Stromal cell of bone marrow (primary cell): Measurements from ENCODE around the gene C5.

ENCODE experiments used
- DNase-seq: peaks from one replicate; pipeline ENCODE4 v3.0.0-alpha.2; 2012; ENCODE audit warnings: low read depth

Gene C5

DNA sequence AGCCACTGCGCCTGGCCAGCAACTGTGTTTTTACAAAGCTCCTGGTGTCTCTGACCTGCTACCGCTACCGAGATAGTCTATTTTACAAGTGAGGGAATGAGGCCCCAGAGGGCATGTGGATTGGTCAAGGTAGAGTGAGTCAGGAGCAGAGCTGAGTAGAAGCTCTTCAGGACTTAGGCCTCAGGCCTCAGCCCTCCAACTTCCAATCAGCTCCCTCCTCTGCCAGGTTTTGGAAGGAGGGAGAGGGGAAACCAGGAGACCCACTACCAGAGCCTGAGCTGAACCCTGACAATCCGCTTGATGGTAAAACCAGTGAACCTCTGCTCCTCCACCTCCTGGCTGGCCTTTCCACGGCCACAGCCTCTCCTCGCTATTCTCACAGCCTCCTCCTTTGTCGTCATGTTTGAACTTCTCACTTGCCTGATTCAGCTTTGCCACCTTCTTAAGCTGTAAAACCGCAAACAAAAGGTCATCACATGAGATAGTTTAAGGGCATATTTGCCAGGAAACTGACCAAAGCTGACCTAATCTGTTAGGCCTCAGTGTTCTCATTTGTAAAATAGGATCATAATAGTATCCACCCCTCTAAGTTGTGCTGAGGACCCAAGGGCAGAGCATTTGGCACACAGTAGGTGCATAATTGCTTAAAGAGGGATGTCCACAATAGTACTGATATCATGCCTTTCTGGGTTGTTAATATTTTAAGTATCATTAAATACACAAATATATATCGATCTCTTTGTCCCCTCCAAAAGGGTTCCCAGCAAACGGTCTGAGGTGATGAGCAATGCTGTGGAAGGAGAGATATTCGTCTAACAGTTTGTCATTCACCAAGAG is 125.2 kb downstream of the C5 start:
- no peak for DNase-seq

DNA sequence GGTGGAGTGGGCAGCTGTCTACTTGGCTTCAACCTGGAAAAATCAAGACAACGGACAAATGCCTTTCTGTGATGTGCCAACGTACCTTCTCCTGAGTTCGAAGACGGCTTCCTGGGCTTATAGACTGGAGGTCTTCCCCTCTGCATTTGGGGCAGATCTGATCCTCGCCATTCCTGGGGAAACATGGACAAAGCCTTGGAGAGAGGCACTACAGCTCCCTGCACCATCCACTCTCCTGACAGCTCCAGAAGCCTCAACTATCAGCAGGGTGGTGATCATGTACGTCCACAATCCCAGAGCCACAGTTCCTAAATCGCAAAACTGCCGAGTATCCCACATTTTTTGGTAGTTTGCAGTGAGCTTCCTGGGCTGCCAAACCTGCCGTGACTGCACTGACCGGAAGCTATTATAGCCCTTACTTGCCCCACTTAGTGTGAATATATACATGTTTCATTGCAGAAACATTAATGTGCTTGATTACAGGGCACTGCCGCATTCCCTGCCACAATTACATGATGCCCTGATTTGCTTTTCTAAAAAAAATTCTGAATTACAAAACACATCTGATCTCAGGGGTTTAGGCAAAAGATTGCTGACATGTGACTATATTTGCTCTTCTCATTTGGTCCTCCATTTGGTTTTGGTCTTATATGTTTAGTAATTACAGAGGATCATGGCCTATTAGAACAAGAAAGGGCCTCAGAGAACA is 126.3 kb downstream of the C5 start:
- no peak for DNase-seq

- DNase-seq = no peak
Observed at GRCh38 chr9:120922404-120923195, 127.5 kb downstream of the C5 start.

DNA sequence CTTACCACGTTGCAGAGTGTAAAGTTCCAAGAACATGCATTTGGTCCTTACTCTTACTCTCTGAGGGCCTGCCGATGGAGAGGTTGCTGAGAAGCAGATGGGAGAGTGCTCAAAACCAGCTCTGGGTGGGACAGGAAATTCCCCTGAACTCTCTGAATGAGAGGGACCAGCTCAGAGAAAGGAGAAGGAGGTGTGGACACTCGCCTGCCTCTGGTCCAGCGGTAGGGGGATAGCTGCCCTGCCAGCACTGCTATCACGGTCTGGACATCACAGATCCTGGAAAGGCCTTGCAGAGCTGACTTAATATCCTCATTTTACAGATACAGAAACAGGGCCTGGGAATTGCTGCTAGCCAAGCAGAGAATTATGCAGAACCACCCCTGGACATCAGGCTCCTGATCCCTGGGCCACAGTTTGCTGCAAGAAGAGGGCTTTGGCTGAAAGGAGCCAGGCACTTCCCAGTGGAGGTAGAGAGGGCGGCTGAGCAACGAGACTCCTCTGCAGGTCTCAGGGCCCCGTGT is 128.4 kb downstream of the C5 start:
- no peak for DNase-seq

- DNase-seq = no peak
Observed at GRCh38 chr9:120920806-120921178, 129.3 kb downstream of the C5 start.

DNA sequence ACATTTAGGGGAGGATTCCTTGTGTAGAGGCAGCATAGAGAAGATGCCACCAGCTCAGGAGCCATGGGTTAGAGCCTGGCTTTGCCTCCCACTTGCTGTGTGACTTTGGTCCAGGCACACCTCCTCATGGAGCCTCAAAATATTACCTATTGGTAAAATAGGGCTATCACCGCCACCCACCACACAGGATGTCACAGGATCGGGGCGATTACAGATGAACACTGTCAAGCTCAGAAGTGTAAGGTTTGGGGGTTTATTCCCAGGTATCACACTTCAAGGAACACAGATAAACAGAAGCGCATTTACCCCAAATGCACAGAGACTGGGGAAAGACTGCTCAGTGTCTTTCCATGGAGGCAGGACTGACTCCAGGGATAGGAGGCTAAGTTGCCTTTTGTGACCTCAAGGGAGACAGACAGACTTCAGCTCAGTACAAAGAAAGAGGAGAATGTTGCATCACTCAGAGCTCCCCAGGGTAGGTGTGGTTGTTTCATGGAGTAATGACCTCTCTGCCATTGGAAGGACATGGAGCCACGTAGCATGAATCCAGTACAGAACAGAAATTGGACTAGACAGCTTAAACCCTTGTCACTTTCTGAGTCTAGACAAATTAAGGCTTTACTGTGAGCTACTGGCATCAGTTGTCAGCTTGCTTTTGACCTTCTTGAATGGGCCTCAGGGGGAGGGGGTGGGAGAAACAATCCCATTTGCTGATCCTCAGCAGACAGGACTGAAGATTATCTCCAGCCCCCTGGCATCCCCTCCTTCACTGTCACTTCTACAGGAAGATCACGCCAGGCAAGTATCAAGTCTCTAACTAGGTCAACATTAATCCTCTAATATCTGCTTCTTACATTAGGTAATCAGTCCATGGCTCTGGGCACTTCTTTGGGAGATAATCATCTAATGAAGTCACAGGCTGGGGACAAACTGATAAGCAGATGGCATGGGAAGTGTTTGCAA is 130.0 kb downstream of the C5 start:
- DNase-seq = no peak

GRCh38 chr9:120918931-120919842 is 130.9 kb downstream of the C5 start:
- DNase-seq = no peak

- DNase-seq = no peak
Observed at GRCh38 chr9:120917929-120918762, 131.9 kb downstream of the C5 start.

DNA sequence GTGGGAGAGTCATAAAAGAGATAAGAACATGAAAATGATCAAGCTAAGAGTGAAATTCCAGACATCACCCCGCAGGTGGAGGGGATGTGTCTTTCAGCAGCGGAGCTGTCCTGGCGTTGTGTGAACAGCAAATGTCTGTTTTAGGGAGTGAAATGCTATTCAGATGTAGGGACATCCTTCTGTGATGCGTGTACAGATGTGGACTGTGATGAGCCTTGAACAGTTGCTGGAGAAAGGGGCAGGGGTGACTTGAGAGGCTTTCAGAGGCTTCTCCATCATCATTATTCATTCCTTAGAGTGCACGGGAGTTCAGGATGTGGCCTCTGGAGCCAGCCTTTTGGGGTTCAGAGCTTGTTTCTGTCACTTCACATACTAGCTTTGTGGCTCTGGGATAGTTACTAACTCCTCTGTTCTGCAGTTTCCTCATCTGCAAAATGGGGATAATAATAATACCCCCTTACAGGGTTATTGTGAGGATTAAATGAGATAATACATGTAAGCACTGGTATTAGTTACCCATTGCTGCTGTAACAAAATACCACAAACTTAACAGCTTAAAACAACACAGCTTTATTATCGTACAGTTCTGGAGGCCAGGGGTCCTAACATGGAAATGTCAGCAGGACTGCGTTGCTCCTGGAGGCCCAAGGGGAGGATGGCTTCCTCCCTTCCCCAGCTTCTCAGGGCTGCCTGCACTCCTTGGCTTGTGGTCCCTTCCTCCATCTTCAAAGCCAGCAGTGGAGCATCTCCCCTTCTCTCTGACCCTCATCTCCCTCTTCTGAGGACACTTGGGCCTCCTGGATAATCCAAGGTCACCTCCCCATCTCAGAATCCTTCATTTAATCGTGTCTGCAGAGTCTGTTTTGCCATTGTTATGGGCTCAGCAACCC is 132.8 kb downstream of the C5 start:
- no peak for DNase-seq

GRCh38 chr9:120916588-120916987 is 133.5 kb downstream of the C5 start:
- DNase-seq = no peak

DNA sequence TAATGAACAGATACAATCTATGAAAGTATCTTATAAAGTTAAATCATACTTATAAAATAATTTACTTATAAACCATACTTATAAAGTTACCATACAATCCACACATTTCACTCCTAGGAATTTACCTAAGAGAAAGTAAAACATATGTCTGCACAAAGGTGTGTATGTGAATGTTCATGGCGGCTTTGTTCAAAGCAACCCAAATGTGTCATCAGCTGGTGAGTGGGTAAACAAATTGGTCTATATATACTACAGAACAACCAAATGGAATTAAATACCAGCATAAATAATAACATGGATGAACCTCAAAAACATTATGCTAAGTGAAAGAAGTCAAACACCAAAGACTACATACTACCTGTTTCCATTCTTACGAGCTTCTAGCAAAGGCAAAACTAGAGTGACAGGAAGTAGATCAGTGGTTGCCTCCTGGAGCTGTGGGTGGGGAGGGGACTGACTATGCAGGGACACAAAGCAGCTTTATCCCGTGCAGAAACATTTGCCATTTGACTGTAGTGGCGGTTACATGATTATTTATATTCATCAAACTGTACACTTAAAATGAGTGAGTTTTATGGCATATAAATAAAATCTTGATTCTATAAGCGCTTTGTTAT is 134.1 kb downstream of the C5 start:
- DNase-seq = no peak

- no peak for DNase-seq
Observed at GRCh38 chr9:120914953-120915352, 135.1 kb downstream of the C5 start.

- DNase-seq = no peak
Observed at GRCh38 chr9:120914396-120914795, 135.7 kb downstream of the C5 start.

- DNase-seq = no peak
Observed at GRCh38 chr9:120913647-120914264, 136.3 kb downstream of the C5 start.

DNA sequence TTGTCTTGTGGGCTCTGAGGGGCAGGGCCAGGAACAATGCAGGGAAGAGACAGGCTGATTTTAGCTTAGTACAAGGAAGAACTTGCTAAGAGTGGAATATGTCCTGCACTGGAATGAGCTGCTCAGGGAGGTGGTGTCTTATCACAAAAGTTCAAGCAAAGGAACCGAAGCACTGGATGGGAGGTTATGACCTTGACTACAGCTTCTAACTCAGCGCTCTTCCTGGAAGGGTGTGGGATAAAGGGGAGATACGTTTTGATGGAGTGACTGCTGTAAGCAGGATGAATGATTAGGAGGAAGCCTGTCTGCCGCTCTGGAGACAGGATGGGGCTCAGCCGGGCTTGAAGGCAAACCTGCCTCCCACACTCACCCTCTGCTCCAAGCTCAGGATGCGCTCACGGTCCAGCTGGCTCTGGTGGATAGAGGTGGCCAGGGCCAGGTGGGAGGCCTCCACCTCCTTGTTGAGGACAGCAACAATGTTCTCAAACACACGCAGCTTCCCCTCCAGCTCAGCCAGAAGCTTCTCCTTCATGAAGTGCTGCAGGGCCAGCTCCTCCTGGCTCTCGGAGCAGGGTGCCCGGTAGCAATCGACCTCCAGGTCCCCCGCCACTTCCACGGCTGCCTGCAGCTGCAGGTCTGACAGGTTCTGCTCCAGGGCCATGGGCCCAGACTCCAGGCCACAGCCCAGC is 137.0 kb downstream of the C5 start:
- DNase-seq = no peak

DNA sequence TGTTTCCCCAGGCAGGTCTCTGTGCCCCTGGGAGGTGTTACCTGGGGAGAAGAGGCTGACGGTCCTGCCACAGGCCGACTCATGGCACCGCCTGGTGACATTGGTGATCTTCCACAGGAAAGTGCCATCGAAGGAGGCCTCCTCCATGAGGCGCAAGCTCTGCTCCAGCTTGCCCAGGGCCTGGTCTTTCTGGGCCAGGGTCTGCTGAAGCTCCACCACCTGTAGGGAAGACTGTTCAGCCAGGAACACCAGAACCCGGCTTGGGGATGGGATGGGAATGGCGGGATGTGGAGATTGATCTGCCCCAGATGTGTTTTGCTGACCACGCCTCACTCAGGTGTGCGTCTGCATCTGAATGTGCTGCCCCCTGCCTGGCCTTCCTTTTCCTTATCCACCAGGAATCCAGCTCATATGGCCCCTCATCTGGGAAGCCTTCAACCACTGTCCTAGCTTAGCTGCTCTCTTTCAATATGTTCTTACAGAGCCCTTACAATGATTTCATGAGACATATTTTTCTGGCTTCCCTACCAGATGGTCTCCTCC is 138.7 kb downstream of the C5 start:
- DNase-seq = no peak

DNA sequence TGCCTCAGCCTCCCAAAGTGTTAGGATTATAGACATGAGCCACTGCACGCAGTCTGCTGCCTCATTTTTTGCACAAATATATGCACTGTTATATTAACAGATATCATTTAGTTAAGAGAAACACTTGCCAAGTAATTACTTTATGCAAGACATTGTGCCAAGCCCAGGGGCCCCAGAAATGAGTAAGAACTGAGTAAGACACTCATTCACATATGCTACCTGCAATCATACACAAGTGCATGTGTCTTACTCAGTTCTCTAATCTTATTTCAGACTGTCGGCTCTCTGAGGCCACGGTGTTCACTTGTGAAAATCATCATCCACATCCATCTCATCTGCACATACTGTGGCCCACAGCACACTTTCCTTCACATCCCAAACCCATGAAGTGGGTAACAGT is 139.4 kb downstream of the C5 start:
- no peak for DNase-seq
